Activated T-cell treated with anti-CD3 and anti-CD28 coated beads, Interleukin-2, amount 50 U/mL, for 4 hours (primary cell): Measurements from ENCODE around the gene MICALL1. TPM values are rescaled to one million over a fixed set of nuclear protein-coding genes. Genes with fewer than 3 reads are reported as not detected.
"Not testable (repeated sequence)": the region's sequence is repeated elsewhere in the genome, so short reads cannot be mapped to it uniquely, and the experiment has no call there.

Experiments used
- ATAC-seq, 2 donors: fragments of 200-7000 bp; cut with Tn5 transposase; one replicate each; pipeline ENCODE4 v1.10.0; 2021
- DNase-seq: peaks from one replicate; pipeline ENCODE4 v3.0.0-alpha.2; 2020
- H3K27me3 Mint-ChIP-seq: one replicate; pipeline ENCODE4 v1.8.0; 2021; ENCODE audit warnings: low read depth, mixed read lengths
- H3K36me3 Mint-ChIP-seq: one replicate; pipeline ENCODE4 v1.8.0; 2022; ENCODE audit warnings: mixed read lengths; ENCODE audit not compliant: insufficient read depth
- H3K4me1 Mint-ChIP-seq: one replicate; pipeline ENCODE4 v1.8.0; 2021; ENCODE audit warnings: low read depth, mixed read lengths
- H3K4me3 Mint-ChIP-seq: one replicate; pipeline ENCODE4 v1.8.0; 2021; ENCODE audit warnings: mild to moderate bottlenecking, moderate library complexity, mixed read lengths
- H3K9me3 Mint-ChIP-seq: one replicate; pipeline ENCODE4 v1.8.0; 2021; ENCODE audit warnings: mixed read lengths
- total RNA-seq, 3 donors: library from RNA; stranded (reverse); gene quantifications; one replicate each; pipeline ENCODE4 v1.2.1, GENCODE V29; 2021

MICALL1 gene
- total RNA-seq, 3 donors from 2014 or later = 16.0 to 16.2 (median 16.0) TPM

- Mint-ChIP-seq H3K4me1 (no peaks in the 10 kb centered on the region), H3K36me3 (peaks cover 25% of the 10 kb centered on the region), H3K4me3 (no peak overlapping the region), H3K9me3 (no peaks in the 10 kb centered on the region), H3K27me3 (no peaks in the 10 kb centered on the region)
- no peak for DNase-seq
- no peak for ATAC-seq
Observed at GRCh38 chr22:37971475-37972434, 65.7 kb downstream of the MICALL1 start.

DNA sequence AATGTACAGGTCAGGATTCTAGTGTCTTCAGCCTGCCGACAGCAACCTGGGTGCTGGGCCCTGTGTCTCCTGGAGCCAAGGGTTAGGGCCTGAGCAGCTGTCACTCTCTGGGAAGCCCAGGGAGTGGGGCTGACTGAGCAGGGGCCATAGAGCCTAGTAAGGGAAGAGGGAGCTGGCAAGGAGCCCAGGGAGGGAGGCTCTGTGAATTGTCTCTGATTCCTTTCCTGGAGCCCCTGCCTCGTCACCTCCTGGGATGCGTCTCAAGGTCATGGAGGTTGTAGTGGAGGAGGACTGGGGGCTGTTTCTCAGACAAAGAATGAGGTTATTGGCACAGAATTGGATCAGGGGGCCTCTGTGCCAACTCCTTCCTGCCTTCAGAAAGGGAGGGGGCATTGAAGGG lies 66.4 kb downstream of the MICALL1 start:
- DNase-seq = no peak
- peaks cover 20% of the 10 kb centered on the region for H3K36me3 Mint-ChIP-seq
- H3K4me3 Mint-ChIP-seq = no peak overlapping the region
- no peaks in the 10 kb centered on the region for H3K4me1 Mint-ChIP-seq
- no peaks in the 10 kb centered on the region for H3K9me3 Mint-ChIP-seq
- no peaks in the 10 kb centered on the region for H3K27me3 Mint-ChIP-seq
- ATAC-seq = no peak

GRCh38 chr22:37973271-37974170 lies 67.4 kb downstream of the MICALL1 start:
- no peaks in the 10 kb centered on the region for H3K4me1 Mint-ChIP-seq
- DNase-seq (no peak), ATAC-seq (no peak)
- H3K4me3 Mint-ChIP-seq = no peak overlapping the region
- no peaks in the 10 kb centered on the region for H3K9me3 Mint-ChIP-seq
- H3K27me3 Mint-ChIP-seq = no peaks in the 10 kb centered on the region
- peaks cover 13% of the 10 kb centered on the region for H3K36me3 Mint-ChIP-seq

GRCh38 chr22:37975153-37975552 lies 69.1 kb downstream of the MICALL1 start:
- Mint-ChIP-seq H3K27me3 (no peaks in the 10 kb centered on the region), H3K4me1 (no peaks in the 10 kb centered on the region), H3K4me3 (no peak overlapping the region), H3K9me3 (no peaks in the 10 kb centered on the region), H3K36me3 (peaks cover 4% of the 10 kb centered on the region)
- no peak for ATAC-seq
- DNase-seq = no peak

DNA sequence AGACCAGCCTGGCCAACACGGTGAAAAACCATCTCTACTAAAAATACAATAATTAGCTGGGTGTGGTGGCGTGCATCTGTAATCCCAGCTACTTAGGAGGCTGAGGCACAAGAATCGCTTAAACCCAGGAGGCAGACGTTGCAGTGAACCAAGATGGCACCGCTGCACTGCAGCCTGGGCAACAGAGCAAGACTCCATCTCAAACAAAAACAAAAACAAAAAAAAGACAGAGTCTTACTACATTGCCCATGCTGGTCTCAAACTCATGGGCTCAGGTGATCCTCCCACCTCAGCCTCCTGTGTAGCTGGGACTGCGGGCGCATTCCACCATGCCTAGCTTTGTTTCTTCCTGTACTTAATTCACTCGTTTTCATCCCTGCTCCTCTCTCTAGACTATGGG lies 69.9 kb downstream of the MICALL1 start:
- not testable (repeated sequence) for H3K4me3 Mint-ChIP-seq, H3K27me3 Mint-ChIP-seq, ATAC-seq, H3K4me1 Mint-ChIP-seq, H3K9me3 Mint-ChIP-seq, H3K36me3 Mint-ChIP-seq, DNase-seq

DNA sequence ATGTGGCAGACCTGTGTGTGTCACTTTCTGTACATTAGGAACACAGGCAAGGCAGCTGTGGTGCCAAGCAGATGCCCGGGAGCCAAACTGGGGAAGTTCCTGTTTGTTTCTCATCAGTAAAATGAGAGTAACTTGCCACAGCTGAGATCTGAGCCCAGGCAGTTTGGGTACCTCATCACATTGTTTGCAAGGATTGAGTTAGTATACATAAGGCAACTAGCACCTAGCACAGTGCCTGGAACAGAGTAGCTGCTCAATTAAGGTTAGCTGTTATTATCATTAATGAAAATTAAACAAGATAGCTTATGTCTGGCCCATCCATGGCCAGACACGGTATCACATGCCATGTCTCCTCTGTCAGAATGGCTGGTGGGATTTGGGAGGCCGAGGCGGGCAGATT lies 70.5 kb downstream of the MICALL1 start:
- no peak for ATAC-seq
- no peak overlapping the region for H3K4me3 Mint-ChIP-seq
- DNase-seq = no peak

GRCh38 chr22:37979782-37980181 lies 73.7 kb downstream of the MICALL1 start:
- DNase-seq (no peak), ATAC-seq (no peak)
- no peaks in the 10 kb centered on the region for H3K9me3 Mint-ChIP-seq
- H3K36me3 Mint-ChIP-seq = peaks cover 2% of the 10 kb centered on the region
- H3K27me3 Mint-ChIP-seq = no peaks in the 10 kb centered on the region
- H3K4me1 Mint-ChIP-seq = no peaks in the 10 kb centered on the region
- no peak overlapping the region for H3K4me3 Mint-ChIP-seq

More for the DNA sequence above, 70.5 kb downstream of the MICALL1 start:
- H3K27me3 Mint-ChIP-seq = no peaks in the 10 kb centered on the region
- no peaks in the 10 kb centered on the region for H3K4me1 Mint-ChIP-seq
- H3K36me3 Mint-ChIP-seq = peaks cover 4% of the 10 kb centered on the region
- no peaks in the 10 kb centered on the region for H3K9me3 Mint-ChIP-seq

DNA sequence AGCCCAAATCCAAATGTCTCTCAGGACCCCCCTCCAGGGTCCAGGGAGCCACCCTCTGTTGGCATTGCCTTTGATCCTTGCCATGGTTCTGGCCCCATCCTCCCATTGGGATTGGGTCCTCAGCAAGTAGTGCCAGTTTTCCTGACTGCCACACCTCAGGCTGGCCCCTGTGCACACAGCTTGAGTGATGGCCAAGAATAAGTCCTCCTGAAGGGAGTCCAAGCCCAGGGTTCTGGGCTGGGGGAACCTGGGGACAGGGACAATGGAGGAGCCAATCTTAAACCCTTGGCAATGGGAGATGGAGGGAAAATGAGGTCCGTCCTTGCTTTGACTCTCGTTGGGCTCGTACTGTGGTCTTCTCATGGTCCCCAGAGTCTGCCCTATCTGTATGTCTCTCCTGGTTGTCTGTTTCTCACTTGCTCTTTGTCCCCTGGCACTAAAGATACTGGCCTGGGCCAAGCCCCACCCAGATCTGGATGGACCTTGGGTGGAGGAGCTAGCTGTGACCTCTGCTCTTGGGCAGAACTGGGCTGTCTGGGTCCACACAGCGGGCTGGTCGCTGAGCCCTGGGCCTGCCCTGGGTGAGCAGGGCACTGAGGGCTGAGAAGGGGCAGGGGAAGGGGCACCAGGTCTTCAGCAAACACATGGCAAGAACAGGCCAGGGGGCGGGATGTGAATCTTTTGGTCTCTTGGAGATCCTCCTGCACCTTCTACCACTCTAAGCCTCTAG lies 75.3 kb downstream of the MICALL1 start:
- Mint-ChIP-seq H3K27me3 (no peaks in the 10 kb centered on the region), H3K36me3 (no peaks in the 10 kb centered on the region), H3K9me3 (no peaks in the 10 kb centered on the region), H3K4me1 (no peaks in the 10 kb centered on the region), H3K4me3 (no peak overlapping the region)
- DNase-seq (no peak), ATAC-seq (no peak)

GRCh38 chr22:37982151-37982785 lies 76.2 kb downstream of the MICALL1 start:
- no peaks in the 10 kb centered on the region for H3K36me3 Mint-ChIP-seq
- no peaks in the 10 kb centered on the region for H3K9me3 Mint-ChIP-seq
- H3K4me3 Mint-ChIP-seq = no peak overlapping the region
- H3K27me3 Mint-ChIP-seq = no peaks in the 10 kb centered on the region
- no peak for ATAC-seq
- H3K4me1 Mint-ChIP-seq = no peaks in the 10 kb centered on the region
- no peak for DNase-seq

DNA sequence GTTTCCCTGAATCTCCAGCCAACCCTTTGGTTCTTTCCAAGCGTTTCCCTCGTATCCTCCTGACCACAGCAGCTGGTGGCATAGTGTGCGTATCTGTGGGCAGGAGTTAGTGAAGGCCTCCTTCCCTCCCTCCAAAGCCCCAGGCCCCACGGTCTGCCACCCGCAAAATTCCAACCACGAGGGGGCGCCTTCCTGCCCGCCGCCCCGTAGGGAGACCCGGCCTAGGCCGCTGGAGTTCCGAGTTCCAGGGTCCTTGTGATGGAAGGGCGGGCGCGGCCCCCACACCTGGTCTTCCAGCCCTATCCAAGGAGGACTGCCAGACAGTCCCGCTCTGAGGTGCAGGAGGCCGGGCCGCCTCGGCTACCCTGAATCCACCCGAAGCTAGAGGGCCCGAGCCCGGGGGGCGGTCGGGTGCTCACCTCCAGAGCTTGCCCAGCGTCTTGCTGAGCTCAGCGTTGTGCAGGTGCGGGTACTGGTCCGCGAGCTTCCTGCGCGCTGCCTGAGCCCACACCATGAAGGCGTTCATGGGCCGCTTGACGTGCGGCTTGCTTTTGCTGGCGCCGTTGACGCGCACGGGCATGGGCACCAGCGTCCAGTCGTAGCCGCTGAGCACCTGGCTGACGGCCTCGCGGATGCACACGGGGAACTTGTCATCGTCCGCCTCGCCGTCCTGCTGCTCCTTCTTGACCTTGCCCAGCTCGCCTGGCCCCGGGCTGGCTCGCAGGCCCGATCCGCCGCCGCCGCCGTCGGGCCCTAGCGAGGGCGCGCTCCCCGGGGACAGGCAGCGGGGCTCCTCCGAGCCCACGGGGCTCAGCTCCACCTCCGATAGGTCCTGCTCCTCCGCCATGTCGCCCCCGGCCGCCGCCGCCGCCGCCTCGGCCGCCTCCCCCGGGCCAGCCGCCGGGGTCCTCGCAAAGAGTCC lies 77.1 kb downstream of the MICALL1 start:
- no peaks in the 10 kb centered on the region for H3K27me3 Mint-ChIP-seq
- no peak for DNase-seq
- no peaks in the 10 kb centered on the region for H3K36me3 Mint-ChIP-seq
- ATAC-seq = no peak
- H3K9me3 Mint-ChIP-seq = no peaks in the 10 kb centered on the region
- H3K4me1 Mint-ChIP-seq = no peaks in the 10 kb centered on the region
- no peak overlapping the region for H3K4me3 Mint-ChIP-seq

DNA sequence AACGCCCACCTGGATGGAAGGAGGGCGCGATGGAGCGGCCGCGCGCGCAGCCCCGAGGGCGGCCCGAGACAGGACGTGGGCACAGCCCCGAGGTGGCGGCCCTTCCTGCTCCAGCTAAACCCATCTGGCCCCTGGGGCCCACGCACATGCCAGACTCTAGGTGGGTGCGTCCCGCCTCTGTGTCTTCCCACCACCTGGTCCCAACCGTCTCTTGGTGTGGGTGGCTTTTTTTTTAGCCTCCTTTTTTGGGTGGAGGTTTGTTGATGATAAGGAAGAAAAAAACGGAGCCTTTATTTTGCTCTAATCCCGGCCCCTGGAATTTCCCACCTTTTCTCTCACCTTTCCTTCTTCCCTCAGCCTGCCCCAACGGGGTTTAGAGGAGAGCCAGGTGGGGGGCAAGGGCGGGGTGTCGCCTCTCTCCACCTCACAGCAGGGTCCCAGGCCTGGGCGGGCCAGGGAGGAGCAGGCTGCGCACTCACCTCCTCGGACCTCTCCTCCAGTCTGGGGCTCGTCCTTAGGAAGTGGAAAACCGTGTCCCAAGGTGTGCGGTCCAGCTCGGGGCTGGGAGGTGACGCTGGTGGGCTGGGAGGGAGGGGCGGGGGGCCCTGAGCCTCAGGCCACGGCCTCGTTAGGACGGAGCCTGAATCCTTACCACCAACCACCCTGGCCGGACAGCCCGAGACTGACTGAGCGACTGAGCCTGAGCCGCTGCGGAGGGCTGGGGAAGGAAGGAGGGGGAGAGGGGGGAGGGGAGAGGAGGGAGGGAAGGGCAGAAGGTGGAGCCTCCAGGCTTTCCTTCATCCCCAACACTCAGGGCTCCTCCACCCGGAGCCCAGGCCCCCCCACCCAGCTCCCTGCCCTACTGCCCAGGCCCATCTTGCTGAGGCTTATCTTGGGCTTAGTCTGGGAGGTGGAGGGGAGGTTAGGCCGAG lies 78.0 kb downstream of the MICALL1 start, which contains the start of gene SOX10:
TSS of gene SOX10 (minus strand) at position 696 of the 932 bp plus-strand sequence. CDS start 771 bp downstream, outside the sequence.
- no peak for ATAC-seq
- no peak within 1 kb of the TSS for H3K4me3 Mint-ChIP-seq
- no peaks in the 10 kb centered on the region for H3K9me3 Mint-ChIP-seq
- H3K4me1 Mint-ChIP-seq = no peaks in the 10 kb centered on the region
- H3K27me3 Mint-ChIP-seq = no peaks in the 10 kb centered on the region
- DNase-seq = no peak
- H3K36me3 Mint-ChIP-seq = no peaks in the 10 kb centered on the region

GRCh38 chr22:37985050-37985585 lies 79.0 kb downstream of the MICALL1 start:
- no peak overlapping the region for H3K4me3 Mint-ChIP-seq
- H3K4me1 Mint-ChIP-seq = no peaks in the 10 kb centered on the region
- H3K9me3 Mint-ChIP-seq = no peaks in the 10 kb centered on the region
- H3K36me3 Mint-ChIP-seq = no peaks in the 10 kb centered on the region
- DNase-seq (no peak), ATAC-seq (no peak)
- no peaks in the 10 kb centered on the region for H3K27me3 Mint-ChIP-seq
